Placental pericyte (primary cell): ENCODE results near the gene AMELX. TPM values are rescaled to one million over a fixed set of nuclear protein-coding genes. Genes with fewer than 3 reads are reported as not detected.

Experiments used
- small RNA-seq: library from RNA; depleted of rRNA; stranded (forward); fragments of <200 nt; gene quantifications from one replicate; pipeline ENCODE3, GENCODE V24; 2012; ENCODE audit warnings: low replicate concordance
- total RNA-seq: library from RNA; depleted of rRNA; stranded (reverse); fragments of >200 nt; gene quantifications from 2 replicates; pipeline ENCODE4 v1.2.3, GENCODE V29; 2012

The AMELX gene
- total RNA-seq, result not detected in 2 replicates

GRCh38 chrX:11293113-11293512 is at the start of gene AMELX:
Gene AMELX, plus strand, starts transcription at chrX:11293413. Its CDS starts 1,376 bp downstream, at chrX:11294789.

Small RNAs within 50 kb of the gene (small RNA-seq; reads per million reads assigned to genes)
- gene MIR548AX, result not detected

Other genes starting within 250 kb of the AMELX start
- 24.2 and 28.4 TPM in 2 replicates for gene HCCS, start 182.1 kb upstream of the AMELX start, total RNA-seq